ENCODE results near the gene AKAP11.

DNA sequence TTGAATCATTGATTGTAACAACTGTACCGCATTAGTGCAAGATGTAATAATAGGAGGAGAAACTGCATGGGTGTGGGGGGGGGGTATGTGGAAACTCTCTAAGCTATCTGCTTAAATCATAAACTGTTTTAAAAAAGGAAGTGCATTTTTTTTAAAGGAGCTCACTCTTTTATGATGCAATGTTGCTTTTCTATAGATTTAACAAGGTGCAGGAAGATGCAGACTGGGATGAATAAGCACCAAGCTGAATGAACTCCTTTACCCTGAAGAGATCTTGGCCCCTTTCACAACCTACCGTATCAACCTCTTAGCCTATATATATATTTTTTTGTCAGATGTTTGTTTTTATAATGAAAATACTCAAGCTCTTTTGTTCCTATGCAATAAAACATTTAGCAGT, 95.9 kb downstream of the AKAP11 start:
- no peak for TF ChIP-seq EZH2phosphoT487 (IDR thresholded peaks at IDR 0.05; ENCODE audit: borderline replicate concordance, low read length)
- TF ChIP-seq, protein P1, sequence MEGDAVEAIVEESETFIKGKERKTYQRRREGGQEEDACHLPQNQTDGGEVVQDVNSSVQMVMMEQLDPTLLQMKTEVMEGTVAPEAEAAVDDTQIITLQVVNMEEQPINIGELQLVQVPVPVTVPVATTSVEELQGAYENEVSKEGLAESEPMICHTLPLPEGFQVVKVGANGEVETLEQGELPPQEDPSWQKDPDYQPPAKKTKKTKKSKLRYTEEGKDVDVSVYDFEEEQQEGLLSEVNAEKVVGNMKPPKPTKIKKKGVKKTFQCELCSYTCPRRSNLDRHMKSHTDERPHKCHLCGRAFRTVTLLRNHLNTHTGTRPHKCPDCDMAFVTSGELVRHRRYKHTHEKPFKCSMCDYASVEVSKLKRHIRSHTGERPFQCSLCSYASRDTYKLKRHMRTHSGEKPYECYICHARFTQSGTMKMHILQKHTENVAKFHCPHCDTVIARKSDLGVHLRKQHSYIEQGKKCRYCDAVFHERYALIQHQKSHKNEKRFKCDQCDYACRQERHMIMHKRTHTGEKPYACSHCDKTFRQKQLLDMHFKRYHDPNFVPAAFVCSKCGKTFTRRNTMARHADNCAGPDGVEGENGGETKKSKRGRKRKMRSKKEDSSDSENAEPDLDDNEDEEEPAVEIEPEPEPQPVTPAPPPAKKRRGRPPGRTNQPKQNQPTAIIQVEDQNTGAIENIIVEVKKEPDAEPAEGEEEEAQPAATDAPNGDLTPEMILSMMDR (conservative IDR thresholded peaks at IDR 0.05; ENCODE audit: low read depth, low read length): no peak
- no peak for TF ChIP-seq EZH2 (IDR thresholded peaks at IDR 0.05; ENCODE audit: low read length, unreplicated experiment)
